Suprapubic skin (tissue), 3 donors: Measurements from ENCODE around the gene SEMA3F.

ENCODE experiments used
- CTCF ChIP-seq, 2 donors: fragments of 200-600 bp in 1 of 2; fragments of 450-650 bp in 1 of 2; sonication (generic) in 1 of 2; IDR thresholded peaks; one replicate each; pipeline ENCODE4 v1.5.1; 2016 to 2019; ENCODE audit warnings: antibody characterized with exemption in 2 of 2, mild to moderate bottlenecking in 1 of 2, moderate library complexity in 1 of 2
- EP300 ChIP-seq: sonication (generic); formaldehyde crosslinking; IDR thresholded peaks from one replicate; pipeline ENCODE4 v1.6.1; 2017; ENCODE audit warnings: antibody characterized with exemption
- POLR2A ChIP-seq, 2 donors: fragments of 450-650 bp; IDR thresholded peaks; one replicate each; pipeline ENCODE4 v1.6.1; 2017; ENCODE audit warnings: antibody characterized with exemption in 2 of 2, mild to moderate bottlenecking in 2 of 2, moderate library complexity in 2 of 2

GRCh38 chr3:50217681-50218080 lies 62.6 kb downstream of the SEMA3F start:
- TF ChIP-seq CTCF (IDR thresholded peaks at IDR 0.05) (no peak), POLR2A (IDR thresholded peaks at IDR 0.05) (no peak), EP300 (no peak)
